HG03196 (cell line): ENCODE data around the gene HBA2.
"Not testable (repeated sequence)": the region's sequence is repeated elsewhere in the genome, so short reads cannot be mapped to it uniquely, and the experiment has no call there.

Source experiments
- ATAC-seq: cut with Tn5 transposase; IDR thresholded peaks from one replicate; pipeline ENCODE4 v1.9.1; 2021; ENCODE audit not compliant: unreplicated experiment

HBA2 gene

DNA sequence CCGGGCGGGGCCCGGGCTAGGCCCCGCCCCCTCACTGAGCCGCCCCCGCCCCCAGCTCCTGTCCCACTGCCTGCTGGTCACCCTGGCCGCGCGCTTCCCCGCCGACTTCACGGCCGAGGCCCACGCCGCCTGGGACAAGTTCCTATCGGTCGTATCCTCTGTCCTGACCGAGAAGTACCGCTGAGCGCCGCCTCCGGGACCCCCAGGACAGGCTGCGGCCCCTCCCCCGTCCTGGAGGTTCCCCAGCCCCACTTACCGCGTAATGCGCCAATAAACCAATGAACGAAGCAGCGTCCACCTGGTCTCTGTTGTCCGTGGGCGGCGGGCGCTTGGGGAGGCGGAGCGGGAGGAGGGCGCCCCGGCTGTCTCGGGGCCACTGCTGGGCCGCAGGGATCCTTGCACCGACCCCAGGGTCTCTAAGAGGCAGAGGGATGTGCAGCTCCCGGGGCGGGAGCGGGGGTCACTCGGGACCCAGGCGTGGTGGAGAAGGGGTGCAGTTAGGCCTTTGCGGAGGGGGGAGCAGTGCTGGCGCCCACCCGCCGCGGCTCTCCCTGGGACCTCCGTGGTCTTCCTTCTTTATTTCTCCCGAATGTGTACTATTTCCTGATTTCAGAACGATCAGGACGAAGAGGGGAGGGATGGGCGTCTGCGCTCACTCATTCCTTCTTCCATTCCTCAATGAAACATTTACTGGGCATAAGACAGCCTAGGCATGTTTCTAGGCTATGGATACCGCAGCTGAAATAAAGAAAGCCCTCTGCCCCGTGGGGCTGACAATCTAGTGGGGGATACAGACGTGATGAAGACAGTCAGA, 18.3 kb upstream of the HBA2 start:
- no peak for ATAC-seq

DNA sequence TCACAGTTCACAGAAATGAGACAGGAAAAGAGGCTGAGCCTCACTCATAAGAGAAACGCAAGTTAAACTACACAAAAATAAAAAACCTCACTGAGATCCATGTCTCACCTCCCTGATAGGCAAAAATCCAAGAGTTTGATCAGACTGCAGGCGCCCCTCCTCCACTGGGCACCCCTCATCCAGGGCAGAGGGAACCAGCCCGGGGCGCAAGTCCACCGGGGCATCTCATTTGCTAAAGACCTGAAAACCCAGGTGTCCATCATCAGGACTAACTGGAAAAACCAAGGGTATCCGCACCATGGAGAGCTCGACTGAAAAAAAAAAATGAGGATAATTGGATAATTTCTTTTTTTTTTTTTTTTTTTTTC, 17.7 kb upstream of the HBA2 start:
- ATAC-seq: no peak

DNA sequence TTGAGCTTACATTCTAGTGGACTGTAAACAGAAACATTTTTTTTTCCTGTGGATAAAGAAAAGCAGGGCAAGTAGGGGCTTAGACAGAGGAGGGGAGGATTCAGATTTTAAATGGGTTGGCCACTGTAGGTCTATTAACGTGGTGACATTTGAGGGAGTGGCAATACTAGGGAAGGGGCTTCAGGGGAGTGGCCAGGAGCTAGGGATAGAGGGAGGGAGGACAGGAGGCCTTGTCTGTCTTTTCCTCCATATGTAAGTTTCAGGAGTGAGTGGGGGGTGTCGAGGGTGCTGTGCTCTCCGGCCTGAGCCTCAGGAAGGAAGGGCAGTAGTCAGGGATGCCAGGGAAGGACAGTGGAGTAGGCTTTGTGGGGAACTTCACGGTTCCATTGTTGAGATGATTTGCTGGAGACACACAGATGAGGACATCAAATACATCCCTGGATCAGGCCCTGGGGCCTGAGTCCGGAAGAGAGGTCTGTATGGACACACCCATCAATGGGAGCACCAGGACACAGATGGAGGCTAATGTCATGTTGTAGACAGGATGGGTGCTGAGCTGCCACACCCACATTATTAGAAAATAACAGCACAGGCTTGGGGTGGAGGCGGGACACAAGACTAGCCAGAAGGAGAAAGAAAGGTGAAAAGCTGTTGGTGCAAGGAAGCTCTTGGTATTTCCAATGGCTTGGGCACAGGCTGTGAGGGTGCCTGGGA, 13.4 kb upstream of the HBA2 start:
- ATAC-seq: no peak

DNA sequence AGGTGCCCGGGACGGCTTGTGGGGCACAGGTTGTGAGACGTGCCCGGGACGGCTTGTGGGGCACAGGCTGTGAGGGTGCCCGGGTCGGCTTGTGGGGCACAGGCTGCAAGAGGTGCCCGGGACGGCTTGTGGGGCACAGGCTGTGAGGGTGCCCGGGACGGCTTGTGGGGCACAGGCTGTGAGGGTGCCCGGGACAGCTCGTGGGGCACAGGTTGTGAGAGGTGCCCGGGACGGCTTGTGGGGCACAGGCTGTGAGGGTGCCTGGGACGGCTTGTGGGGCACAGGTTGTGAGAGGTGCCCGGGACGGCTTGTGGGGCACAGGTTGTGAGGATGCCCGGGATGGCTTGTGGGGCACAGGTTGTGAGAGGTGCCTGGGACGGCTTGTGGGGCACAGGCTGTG, 12.4 kb upstream of the HBA2 start:
- not testable (repeated sequence) for ATAC-seq

DNA sequence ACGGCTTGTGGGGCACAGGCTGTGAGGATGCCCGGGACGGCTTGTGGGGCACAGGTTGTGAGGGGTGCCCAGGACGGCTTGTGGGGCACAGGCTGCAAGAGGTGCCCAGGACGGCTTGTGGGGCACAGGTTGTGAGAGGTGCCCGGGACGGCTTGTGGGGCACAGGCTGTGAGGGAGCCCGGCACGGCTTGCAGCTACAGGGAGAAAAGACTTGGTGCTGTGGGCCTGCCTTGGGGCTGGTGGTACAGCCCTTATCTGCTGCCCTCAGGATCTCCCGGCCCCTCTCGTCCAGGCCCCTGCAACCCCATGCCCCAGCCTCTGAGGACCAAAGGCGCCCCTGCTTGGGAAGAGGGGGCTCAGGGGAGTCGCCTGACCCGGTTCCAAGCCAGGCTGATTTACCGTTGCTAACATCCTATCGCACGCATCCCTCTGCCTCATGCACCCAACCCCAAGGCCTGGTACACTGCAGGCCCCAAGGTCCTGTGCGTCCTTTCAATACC, 11.9 kb upstream of the HBA2 start:
- no peak for ATAC-seq

DNA sequence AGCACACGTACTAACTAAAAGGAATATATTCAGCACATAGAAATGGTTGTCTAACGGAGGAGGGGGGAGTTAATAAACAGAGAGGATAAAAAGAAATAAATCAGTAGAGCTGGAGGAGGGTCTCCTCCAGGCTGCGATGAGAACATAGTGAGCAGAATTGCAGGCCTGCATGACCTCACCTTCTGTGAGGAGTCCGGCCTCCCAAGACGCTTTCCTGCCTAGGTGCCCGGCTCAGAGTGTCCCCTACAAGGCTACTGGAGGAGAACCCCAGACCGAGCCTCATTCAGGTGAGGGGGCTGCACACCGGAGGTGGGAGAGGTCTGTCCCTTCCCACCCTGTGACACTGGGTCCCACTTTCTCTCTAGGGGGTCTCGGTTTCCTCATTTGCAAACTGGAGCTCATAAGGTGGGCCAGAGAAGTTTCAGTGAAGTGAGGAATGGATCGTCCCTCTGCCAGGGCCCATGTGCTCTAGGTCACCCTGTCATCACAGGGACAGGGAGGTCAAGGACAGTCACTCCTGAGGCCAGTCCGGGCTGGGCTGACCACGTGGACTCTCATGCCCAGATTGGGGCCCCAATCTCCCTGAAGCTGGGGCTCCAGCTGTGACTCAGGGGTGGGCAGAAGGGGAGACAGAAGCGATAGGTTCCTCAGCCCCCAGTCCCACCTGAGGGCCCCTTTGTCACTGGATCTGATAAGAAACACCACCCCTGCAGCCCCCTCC, 10.2 kb upstream of the HBA2 start:
- ATAC-seq: no peak

DNA sequence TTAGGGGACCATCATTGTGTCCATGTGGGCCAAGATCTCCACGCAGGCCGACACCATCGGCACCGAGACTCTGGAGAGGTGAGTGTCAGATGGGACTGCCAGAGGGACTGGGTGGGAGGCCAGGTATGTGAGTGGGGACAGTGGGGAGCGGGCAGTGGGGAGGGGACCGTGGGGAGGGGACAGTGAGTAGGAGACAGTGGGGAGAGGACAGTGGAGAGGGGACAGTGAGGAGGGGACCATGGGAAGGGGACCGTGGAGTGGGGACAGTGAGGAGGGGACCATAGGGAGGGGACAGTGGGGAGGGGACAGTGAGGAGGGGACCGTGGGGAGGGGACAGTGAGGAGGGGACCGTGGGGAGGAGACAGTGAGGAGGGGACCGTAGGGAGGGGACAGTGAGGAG, 9.5 kb upstream of the HBA2 start:
- not testable (repeated sequence) for ATAC-seq

DNA sequence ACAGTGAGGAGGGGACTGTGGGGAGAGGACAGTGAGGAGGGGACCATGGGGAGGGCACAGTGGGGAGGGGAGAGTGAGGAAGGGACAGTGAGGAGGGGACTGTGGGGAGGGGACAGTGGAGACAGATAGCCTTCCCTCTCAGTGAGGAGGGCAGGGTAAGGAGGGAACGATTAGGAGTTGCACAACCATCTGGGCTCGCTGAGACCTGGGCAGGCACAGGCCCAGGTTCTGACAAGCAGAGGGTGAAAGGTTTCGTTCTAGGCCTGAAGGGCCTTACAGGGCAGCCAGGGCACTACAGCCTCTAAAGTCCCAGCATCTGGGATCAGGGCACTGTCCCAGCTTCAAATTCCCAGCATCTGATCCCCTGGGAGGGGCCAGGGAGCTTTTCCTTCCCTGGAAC, 9.0 kb upstream of the HBA2 start:
- not testable (repeated sequence) for ATAC-seq

DNA sequence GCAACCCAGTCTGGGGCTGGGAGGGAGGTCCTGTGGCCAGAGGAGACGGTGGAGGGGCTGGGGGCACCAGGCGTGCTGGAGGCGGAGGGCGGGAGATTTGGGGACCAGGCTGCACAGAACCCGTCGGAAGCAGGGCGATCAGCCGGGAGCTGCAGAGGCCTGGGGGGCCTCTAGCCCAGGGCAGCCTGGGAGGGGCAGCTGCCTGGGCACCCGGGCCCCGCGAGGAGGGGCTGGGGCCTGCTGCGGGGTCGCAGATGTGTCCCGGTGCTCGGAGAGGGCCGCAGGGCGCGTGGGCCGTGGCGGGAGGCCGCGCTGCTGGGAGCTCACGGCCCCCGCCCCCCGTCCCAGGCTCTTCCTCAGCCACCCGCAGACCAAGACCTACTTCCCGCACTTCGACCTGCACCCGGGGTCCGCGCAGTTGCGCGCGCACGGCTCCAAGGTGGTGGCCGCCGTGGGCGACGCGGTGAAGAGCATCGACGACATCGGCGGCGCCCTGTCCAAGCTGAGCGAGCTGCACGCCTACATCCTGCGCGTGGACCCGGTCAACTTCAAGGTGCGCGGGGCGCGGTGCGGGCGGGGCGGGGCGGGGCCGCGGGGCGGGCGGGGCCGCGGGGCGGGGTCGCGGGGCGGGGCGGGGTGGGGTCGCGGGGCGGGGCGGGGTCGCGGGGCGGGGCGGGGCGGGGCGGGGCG, 8.4 kb upstream of the HBA2 start:
- ATAC-seq: not testable (repeated sequence)

DNA sequence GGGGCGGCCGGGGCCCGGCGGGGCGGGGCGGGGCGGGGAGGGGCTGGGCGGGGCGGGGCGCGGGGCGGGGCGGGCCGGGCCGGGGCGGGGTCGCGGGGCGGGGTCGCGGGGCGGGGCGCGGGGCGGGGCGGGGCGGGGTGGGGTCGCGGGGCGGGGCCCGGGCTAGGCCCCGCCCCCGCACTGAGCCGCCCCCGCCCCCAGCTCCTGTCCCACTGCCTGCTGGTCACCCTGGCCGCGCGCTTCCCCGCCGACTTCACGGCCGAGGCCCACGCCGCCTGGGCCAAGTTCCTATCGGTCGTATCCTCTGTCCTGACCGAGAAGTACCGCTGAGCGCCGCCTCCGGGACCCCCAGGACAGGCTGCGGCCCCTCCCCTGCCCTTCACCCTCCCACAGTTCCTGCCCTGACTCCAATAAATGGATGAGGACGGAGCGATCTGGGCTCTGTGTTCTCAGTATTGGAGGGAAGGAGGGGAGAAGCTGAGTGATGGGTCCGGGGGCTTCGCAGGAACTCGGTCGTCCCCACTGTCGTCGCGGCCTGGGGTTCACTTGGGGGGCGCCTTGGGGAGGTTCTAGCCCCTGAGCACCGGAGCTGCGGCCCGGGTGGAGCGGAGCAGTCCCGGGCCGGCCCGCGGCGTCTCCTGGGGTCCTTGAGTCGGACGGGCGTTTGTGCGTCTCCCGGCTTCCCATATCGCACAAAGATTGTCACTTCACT, 7.7 kb upstream of the HBA2 start:
- no peak for ATAC-seq

DNA sequence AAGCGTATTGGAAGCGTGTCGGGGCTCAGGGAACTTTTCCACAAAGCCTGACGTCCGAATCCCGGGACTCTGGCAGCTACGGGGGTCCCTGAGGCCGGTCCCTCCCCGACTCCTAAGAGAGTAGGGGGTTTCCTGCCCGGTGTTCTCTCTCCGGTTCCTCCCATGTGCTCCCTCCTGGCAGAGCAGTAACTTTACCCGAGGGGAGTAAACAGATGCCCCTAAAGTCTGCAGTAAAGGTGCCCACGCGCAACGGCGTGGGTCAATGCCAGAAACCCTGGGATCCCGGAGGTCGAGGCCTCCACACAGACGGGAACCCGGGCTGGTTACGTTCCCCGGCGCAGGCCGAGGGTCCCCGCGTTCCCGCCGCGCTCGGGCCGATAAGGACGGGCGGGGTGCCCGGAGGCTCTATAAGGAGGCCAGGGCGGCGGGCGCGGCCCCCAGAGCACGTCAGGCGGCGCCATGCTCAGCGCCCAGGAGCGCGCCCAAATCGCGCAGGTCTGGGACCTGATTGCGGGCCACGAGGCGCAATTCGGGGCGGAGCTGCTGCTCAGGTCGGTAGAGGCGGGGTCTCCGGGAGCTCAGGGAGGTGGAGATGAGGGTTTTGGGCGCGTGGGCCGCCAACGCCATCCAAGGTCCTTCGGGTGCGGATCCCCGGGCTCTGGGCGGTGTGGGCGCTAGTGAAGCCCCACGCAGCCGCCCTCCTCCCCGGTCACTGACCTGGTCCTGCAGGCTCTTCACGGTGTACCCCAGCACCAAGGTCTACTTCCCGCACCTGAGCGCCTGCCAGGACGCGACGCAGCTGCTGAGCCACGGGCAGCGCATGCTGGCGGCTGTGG, 6.9 kb upstream of the HBA2 start, which contains the start of gene HBM:
Gene HBM, plus strand, starts transcription at position 440 of the 836 bp plus-strand sequence. Its CDS starts 20 bp downstream, at position 460.
- ATAC-seq: no peak

DNA sequence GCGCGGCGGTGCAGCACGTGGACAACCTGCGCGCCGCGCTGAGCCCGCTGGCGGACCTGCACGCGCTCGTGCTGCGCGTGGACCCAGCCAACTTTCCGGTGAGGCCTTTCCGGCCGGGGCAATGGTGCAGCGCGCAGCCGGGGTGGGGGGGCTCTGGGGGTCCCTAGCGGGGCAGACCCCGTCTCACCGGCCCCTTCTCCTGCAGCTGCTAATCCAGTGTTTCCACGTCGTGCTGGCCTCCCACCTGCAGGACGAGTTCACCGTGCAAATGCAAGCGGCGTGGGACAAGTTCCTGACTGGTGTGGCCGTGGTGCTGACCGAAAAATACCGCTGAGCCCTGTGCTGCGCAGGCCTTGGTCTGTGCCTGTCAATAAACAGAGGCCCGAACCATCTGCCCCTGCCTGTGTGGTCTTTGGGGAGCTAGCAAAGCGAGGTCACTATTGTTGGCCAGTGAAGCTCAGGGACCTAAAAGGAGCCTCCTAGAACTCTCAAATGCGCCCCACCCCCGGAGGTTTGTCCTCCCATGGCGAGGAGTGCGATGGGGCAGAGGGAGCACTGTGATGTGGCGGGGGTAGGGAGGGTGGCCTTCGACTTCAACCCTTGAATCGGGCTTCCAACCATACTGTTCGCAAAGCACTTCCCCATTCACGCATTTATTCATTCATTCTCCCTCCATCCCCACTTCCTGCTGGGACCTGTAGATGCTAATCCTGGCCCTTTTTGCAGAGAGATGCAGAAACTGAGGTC, 6.1 kb upstream of the HBA2 start:
- no peak for ATAC-seq

DNA sequence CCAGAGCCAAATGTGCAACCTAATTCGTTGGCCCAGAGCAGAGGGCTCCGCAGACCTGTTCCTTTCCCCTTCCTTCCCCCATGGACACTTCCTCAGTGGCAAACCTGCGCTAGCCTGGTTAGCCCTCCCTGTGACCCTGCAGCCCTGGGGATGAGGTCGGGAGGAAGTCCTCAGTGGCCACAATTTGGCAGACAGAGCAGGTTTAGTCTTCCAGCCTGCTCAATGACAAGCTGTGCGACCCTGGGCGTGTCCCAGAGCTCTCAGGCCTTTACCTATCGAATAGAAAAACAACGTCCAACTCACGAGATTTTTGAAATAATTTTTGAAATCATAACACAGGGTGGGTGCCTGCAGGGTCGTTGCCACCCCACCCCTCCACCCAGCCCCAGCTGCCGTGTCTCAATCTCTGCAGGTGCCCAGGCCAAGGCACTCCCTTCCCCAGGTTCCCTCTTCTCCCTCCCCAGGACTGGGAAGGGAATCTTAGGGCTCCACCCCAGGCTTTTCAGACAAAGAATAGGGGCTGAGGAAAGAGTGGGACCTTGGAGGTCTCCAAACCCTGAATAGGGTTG, 5.5 kb upstream of the HBA2 start:
- ATAC-seq: no peak

DNA sequence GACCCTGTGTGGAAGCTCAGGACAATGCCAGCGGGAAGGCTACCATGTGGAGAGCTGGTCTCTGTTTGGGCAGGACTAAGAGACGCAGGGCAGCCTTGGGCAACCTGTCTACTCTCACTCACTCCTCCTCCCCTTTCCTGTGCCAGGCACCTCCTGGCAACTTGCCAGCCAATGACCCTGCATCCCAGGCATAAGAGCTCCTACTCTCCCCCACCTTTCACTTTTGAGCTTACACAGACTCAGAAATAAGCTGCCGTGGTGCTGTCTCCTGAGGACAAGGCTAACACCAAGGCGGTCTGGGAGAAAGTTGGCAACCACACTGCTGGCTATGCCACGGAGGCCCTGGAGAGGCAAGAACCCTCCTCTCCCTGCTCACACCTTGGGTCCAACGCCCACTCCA, 4.3 kb upstream of the HBA2 start:
- no peak for ATAC-seq

DNA sequence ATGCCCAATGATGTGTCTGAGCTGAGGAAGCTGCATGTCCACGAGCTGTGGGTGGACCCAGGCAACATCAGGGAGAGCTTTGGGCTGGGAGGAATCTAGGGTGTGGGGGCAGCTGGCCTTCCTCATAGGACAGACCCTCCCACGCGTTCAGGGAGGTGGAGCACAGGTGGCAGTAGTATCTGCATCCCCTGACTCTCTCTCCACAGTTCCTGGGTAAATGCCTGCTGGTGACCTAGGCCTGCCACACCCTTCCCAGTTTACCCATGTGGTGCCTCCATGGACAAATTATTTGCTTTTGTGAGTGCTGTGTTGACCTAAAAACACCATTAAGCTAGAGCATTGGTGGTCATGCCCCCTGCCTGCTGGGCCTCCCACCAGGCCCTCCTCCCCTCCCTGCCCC, 3.7 kb upstream of the HBA2 start:
- no peak for ATAC-seq

DNA sequence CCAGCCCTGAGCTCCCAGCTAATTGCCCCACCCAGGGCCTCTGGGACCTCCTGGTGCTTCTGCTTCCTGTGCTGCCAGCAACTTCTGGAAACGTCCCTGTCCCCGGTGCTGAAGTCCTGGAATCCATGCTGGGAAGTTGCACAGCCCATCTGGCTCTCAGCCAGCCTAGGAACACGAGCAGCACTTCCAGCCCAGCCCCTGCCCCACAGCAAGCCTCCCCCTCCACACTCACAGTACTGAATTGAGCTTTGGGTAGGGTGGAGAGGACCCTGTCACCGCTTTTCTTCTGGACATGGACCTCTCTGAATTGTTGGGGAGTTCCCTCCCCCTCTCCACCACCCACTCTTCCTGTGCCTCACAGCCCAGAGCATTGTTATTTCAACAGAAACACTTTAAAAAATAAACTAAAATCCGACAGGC, 2.6 kb upstream of the HBA2 start:
- not testable (repeated sequence) for ATAC-seq

DNA sequence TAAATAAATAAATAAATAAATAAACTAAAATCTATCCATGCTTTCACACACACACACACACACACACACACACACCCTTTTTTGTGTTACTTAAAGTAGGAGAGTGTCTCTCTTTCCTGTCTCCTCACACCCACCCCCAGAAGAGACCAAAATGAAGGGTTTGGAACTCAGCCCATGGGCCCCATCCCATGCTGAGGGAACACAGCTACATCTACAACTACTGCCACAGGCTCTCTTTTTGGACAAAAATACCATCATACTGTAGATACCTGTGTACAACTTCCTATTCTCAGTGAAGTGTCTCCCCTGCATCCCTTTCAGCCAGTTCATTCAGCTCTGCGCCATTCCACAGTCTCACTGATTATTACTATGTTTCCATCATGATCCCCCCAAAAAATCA, 1.9 kb upstream of the HBA2 start:
- ATAC-seq: no peak

DNA sequence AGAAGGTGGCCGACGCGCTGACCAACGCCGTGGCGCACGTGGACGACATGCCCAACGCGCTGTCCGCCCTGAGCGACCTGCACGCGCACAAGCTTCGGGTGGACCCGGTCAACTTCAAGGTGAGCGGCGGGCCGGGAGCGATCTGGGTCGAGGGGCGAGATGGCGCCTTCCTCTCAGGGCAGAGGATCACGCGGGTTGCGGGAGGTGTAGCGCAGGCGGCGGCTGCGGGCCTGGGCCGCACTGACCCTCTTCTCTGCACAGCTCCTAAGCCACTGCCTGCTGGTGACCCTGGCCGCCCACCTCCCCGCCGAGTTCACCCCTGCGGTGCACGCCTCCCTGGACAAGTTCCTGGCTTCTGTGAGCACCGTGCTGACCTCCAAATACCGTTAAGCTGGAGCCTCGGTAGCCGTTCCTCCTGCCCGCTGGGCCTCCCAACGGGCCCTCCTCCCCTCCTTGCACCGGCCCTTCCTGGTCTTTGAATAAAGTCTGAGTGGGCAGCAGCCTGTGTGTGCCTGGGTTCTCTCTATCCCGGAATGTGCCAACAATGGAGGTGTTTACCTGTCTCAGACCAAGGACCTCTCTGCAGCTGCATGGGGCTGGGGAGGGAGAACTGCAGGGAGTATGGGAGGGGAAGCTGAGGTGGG, 657 bp downstream of the HBA2 start:
- not testable (repeated sequence) for ATAC-seq
